Caco-2 (cell line): ENCODE data around the gene RFX2. TPM values are rescaled to one million over a fixed set of nuclear protein-coding genes. Genes with fewer than 3 reads are reported as not detected.
"Not testable (repeated sequence)": the region's sequence is repeated elsewhere in the genome, so short reads cannot be mapped to it uniquely, and the experiment has no call there.

Experiments
- BruUV-seq: library from RNA; stranded (reverse); fragments of 400-500 nt; replicated peaks from 2 replicates; lab custom pipeline; 2021; lab: Mats Ljungman, UMichigan
- CTCF ChIA-PET: fragments of 300-600 bp; sonication (Branson Sonifier 250); formaldehyde crosslinking; loops from one replicate; lab custom pipeline; 2022; ENCODE audit warnings: antibody characterized with exemption; lab: Charles Lee
- POLR2A ChIA-PET: fragments of 300-600 bp; sonication (Branson Sonifier 250); formaldehyde crosslinking; loops from one replicate; lab custom pipeline; 2022; ENCODE audit warnings: antibody characterized with exemption; lab: Charles Lee
- DNase-seq, 2 experiments: peaks; one replicate each; pipeline versions ENCODE4 v3.0.0 to v3.0.0-alpha.2; 2020 to 2022
- H3K27me3 ChIP-seq: replicated peaks from 2 replicates; pipeline ENCODE4 v1.6.0; 2011; ENCODE audit warnings: low read length; ENCODE audit not compliant: control insufficient read depth, insufficient read depth
- H3K36me3 ChIP-seq: 2 replicates; pipeline ENCODE4 v1.5.1; 2011; ENCODE audit warnings: low read length; ENCODE audit not compliant: control insufficient read depth, insufficient read depth
- H3K4me1 ChIP-seq: fragments of 250-450 bp; sonication (Bioruptor Pico); 2 replicates; pipeline ENCODE4 v1.5.1; 2020; ENCODE audit warnings: mild to moderate bottlenecking
- H3K4me3 ChIP-seq: 2 replicates; pipeline ENCODE4 v1.5.1; 2011; ENCODE audit warnings: low read depth, mild to moderate bottlenecking, control low read depth, low read length
- H3K9me3 ChIP-seq: fragments of 250-450 bp; sonication (Bioruptor Pico); 2 replicates; pipeline ENCODE4 v1.5.1; 2020; ENCODE audit warnings: mild to moderate bottlenecking, moderate library complexity
- H3K27ac Mint-ChIP-seq: one replicate; pipeline ENCODE4 v1.8.0; 2022; ENCODE audit warnings: mixed read lengths; ENCODE audit not compliant: unreplicated experiment
- H3K27me3 Mint-ChIP-seq: one replicate; pipeline ENCODE4 v1.8.0; 2022; ENCODE audit warnings: mixed read lengths; ENCODE audit not compliant: insufficient read depth, unreplicated experiment
- H3K36me3 Mint-ChIP-seq: one replicate; pipeline ENCODE4 v1.8.0; 2022; ENCODE audit warnings: mild to moderate bottlenecking, mixed read lengths; ENCODE audit not compliant: insufficient read depth, unreplicated experiment
- H3K4me1 Mint-ChIP-seq: one replicate; pipeline ENCODE4 v1.8.0; 2022; ENCODE audit warnings: low read depth, mixed read lengths; ENCODE audit not compliant: unreplicated experiment
- H3K4me3 Mint-ChIP-seq: one replicate; pipeline ENCODE4 v1.8.0; 2022; ENCODE audit warnings: mild to moderate bottlenecking, moderate library complexity, mixed read lengths; ENCODE audit not compliant: unreplicated experiment
- H3K9me3 Mint-ChIP-seq: one replicate; pipeline ENCODE4 v1.8.0; 2022; ENCODE audit warnings: mixed read lengths; ENCODE audit not compliant: unreplicated experiment
- intact Hi-C: fragments of 100-400 bp; cut with micrococcal nuclease; formaldehyde crosslinking; loops from one replicate; pipeline ENCODE4 v1.10.0; 2022; ENCODE audit not compliant: unreplicated experiment
- total RNA-seq: library from RNA; stranded (reverse); gene quantifications from 2 replicates; pipeline ENCODE4 v1.2.3, GENCODE V29; 2022
- TF ChIP-seq, protein P1 (sequence below), 2 experiments: fragments of 200-600 bp in 1 of 2; IDR thresholded peaks; 1 replicate in 1 of 2; 2 replicates in 1 of 2; pipeline versions ENCODE4 v1.5.1 to v1.8.0; 2011 to 2022; ENCODE audit warnings: antibody characterized with exemption in 1 of 2, control low read depth in 1 of 2, inconsistent platforms in 1 of 2, low read depth in 1 of 2, low read length in 1 of 2, mild to moderate bottlenecking in 1 of 2, moderate library complexity in 1 of 2; ENCODE audit not compliant: insufficient read depth in 1 of 2, severe bottlenecking in 1 of 2, unreplicated experiment in 1 of 2

RFX2 gene
- total RNA-seq, 1 experiment from 2014 or later, result 9.3 TPM

DNA sequence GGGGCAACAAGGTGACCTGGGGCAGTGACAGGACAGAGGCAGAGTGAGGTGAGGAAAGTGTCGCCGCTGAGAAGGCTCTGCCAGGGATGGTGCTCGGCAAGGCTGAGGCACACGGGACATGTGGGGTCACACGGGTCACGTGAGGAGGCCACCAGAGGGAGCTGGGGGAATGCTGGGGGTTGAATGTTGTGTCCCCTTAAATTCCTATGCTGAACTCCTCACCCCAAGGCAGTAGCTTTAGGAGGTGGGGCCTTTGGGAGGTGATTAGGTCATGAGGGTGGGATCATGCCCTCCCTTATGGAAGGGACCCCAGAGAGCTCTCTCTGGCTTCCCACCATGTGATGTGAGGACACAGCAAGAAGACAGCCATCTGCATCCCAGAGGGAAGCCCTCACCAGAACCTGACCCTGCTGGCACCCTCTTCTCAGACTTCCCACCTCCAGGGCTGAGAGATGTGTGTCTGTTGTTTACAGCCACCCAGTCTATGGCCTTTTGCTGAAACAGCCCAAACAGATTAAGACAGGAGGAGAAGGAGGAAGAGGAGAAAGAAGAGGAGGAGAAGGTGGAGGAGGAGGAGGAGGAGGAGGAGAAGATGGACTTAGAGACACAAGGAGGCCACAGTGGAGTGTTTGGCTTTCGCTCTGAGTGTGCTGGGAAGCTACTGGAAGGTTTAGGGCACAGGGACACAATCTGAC, 35.4 kb downstream of the RFX2 start:
- intact Hi-C loops, result no loop called here
- peaks cover 12% of the 10 kb centered on the region for H3K4me1 Mint-ChIP-seq
- no peak overlapping the region for H3K27ac Mint-ChIP-seq
- H3K36me3 ChIP-seq, result no peaks in the 10 kb centered on the region
- TF ChIP-seq, protein P1, sequence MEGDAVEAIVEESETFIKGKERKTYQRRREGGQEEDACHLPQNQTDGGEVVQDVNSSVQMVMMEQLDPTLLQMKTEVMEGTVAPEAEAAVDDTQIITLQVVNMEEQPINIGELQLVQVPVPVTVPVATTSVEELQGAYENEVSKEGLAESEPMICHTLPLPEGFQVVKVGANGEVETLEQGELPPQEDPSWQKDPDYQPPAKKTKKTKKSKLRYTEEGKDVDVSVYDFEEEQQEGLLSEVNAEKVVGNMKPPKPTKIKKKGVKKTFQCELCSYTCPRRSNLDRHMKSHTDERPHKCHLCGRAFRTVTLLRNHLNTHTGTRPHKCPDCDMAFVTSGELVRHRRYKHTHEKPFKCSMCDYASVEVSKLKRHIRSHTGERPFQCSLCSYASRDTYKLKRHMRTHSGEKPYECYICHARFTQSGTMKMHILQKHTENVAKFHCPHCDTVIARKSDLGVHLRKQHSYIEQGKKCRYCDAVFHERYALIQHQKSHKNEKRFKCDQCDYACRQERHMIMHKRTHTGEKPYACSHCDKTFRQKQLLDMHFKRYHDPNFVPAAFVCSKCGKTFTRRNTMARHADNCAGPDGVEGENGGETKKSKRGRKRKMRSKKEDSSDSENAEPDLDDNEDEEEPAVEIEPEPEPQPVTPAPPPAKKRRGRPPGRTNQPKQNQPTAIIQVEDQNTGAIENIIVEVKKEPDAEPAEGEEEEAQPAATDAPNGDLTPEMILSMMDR (IDR thresholded peaks at IDR 0.05; ENCODE audit: insufficient read depth in 1 of 2, low read depth in 1 of 2, low read length in 1 of 2, severe bottlenecking in 1 of 2, unreplicated experiment in 1 of 2), result no peak
- H3K4me3 ChIP-seq, result no peak overlapping the region
- no peaks in the 10 kb centered on the region for H3K27me3 Mint-ChIP-seq
- H3K27me3 ChIP-seq, result no peaks in the 10 kb centered on the region
- ChIA-PET CTCF (interaction anchor here (1.2 kb wide), 1 partner anchor 19 kb away, joined by 3 read pairs; no protein-coding TSS in a partner anchor), POLR2A (interaction anchor here (0.5 kb wide), 1 partner anchor 8 kb away, joined by 3 read pairs; no protein-coding TSS in a partner anchor)
- BruUV-seq, result no TSS peak
- DNase-seq, result no peak
- H3K9me3 Mint-ChIP-seq, result no peaks in the 10 kb centered on the region
- no peaks in the 10 kb centered on the region for H3K36me3 Mint-ChIP-seq
- no peak overlapping the region for H3K4me3 Mint-ChIP-seq
- no peaks in the 10 kb centered on the region for H3K4me1 ChIP-seq
- no peaks in the 10 kb centered on the region for H3K9me3 ChIP-seq

DNA sequence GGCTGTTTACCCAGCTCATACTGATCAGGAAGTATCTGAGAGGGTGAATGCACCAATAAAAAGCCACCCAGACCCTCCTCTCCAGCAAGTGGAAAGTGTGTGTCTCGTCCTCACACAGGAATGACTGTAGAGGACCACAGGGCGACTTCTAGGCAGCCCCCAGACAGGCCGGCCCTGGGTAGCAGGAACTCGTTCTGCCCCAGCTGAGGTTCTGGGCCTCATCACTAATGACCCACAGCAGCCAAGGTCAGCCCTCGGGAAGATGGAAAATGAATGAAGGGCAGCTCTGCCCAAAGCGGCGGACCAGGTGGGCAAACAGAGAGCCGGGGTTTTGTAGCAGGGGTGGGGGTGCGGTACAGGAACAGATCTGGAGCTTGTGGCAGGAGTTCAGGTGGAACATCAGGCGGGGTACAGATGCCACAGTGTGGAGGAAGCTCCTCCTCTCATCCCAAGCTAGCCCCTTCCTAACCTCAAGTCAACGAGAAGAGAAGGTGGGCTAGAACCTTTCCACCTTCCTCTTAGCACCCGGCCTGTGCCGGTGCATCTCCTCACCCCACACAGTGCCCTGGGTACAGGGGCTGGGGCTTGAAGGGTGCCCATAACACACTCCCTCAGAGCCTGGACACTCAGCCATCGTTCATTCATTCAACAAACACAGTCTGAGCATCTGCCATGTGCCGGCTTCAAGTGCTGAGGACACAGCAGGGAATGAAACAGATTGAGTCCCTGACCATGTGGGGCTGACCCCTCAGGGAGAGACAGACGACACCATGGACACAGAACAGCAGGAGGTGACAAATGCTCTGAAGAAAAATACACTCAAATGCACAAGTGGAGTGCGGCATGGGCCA, 36.2 kb downstream of the RFX2 start:
- Mint-ChIP-seq H3K4me3 (no peak overlapping the region), H3K9me3 (no peaks in the 10 kb centered on the region), H3K27me3 (no peaks in the 10 kb centered on the region), H3K36me3 (no peaks in the 10 kb centered on the region), H3K4me1 (peaks cover 12% of the 10 kb centered on the region), H3K27ac (no peak overlapping the region)
- no TSS peak for BruUV-seq
- TF ChIP-seq, protein P1 (IDR thresholded peaks at IDR 0.05; ENCODE audit: insufficient read depth in 1 of 2, low read depth in 1 of 2, low read length in 1 of 2, severe bottlenecking in 1 of 2, unreplicated experiment in 1 of 2), result no peak
- Histone ChIP-seq H3K36me3 (no peaks in the 10 kb centered on the region), H3K4me3 (no peak overlapping the region), H3K4me1 (no peaks in the 10 kb centered on the region), H3K27me3 (no peaks in the 10 kb centered on the region), H3K9me3 (no peaks in the 10 kb centered on the region)
- POLR2A ChIA-PET, result interaction anchor here (0.5 kb wide), 1 partner anchor 104 kb away, joined by 3 read pairs; no protein-coding TSS in a partner anchor
- CTCF ChIA-PET, result interaction anchor here (0.9 kb wide), 1 partner anchor 18 kb away, joined by 3 read pairs; no protein-coding TSS in a partner anchor
- intact Hi-C loops, result no loop called here
- DNase-seq, result no peak

DNA sequence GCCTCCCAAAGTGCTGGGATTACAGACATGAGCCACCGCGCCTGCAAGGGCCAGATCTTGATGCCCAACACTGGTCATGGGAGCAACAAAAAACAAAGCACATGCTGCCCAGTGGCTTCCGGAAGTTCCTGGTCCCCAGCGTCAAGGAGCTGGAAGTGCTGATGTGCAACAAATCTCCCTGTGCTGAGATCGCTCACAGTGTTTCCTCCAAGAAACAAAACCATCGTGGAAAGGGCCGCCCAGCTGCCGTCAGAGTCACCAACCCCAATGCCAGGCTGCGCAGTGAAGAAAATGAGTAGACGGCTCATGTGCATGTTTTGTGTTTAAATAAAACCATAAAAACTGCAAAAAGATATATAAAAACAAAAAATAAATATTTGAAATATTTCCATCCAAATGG, 37.1 kb downstream of the RFX2 start:
- H3K4me1 ChIP-seq, H3K36me3 Mint-ChIP-seq, H3K4me3 Mint-ChIP-seq, intact Hi-C loops, H3K27me3 Mint-ChIP-seq, BruUV-seq, H3K27me3 ChIP-seq, POLR2A ChIA-PET, H3K27ac Mint-ChIP-seq, H3K9me3 Mint-ChIP-seq, DNase-seq, H3K4me3 ChIP-seq, H3K9me3 ChIP-seq, H3K36me3 ChIP-seq: not testable (repeated sequence)
- H3K4me1 Mint-ChIP-seq, result peaks cover 12% of the 10 kb centered on the region
- CTCF ChIA-PET, result interaction anchor here (0.9 kb wide), 1 partner anchor 19 kb away, joined by 3 read pairs; no protein-coding TSS in a partner anchor
